ENCODE results near the gene PRDX5. TPM values are rescaled to one million over a fixed set of nuclear protein-coding genes. Genes with fewer than 3 reads are reported as not detected.
A peak's percentile ranks its signal among the peaks of the same experiment; 100 is the strongest.

PRDX5 gene
- total RNA-seq, 2 donors from 2014 or later, result 235 to 289 TPM

DNA sequence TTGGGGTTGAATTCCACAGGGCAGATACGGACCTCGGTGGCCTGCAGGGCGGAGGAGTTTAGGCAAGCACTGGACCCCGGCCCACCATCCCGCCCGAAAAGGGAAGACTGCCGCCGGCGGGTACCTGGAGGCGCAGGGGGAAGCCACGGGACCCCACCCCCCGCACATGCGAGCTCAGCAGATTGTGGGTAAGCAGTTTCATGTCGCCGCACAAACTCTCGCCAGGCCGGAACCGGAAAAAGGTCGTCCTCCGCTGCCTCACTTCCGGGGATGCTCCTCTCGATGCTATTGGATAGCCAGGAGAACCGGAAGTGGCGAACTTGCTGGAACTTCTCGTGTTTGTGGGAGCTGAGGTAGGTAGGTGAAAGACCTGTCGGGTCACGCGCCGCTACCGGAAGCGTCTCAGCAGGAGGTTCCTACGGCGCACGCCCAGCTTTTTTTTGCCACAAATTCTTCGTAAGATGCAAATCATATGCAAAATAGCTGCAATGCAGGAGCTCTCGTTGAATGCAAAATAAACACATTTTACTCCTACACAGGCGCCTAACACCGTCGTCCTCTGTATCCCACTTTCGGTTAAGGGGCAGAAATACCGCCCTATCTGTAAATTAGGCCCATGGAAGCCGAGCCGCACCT lies 478 bp upstream of the PRDX5 start, which contains the start of gene TRMT112:
Gene TRMT112 (minus strand): TSS at position 235 of the 636 bp plus-strand sequence. CDS start 33 bp downstream, at position 202.
- Mint-ChIP-seq H3K27me3 (ENCODE audit: insufficient read depth) (no peaks in the 10 kb centered on the region), H3K4me3 (peak within 1 kb of the TSS; percentile 94), H3K27ac (peak within 1 kb of the TSS; percentile 99), H3K9me3 (no peaks in the 10 kb centered on the region), H3K4me1 (peaks cover 12% of the 10 kb centered on the region), H3K36me3 (ENCODE audit: low read depth) (peaks cover 47% of the 10 kb centered on the region)
- Histone ChIP-seq H3K4me3 (ENCODE audit: low read length) (peak within 1 kb of the TSS; percentile 84), H3K27ac (ENCODE audit: low read depth, low read length) (peak within 1 kb of the TSS; percentile 98), H3K9me3 (ENCODE audit: control insufficient read depth, low read length) (no peaks in the 10 kb centered on the region), H3K9ac (ENCODE audit: extremely low read depth, low read length, poor library complexity, severe bottlenecking) (peak within 1 kb of the TSS; percentile 93), H3K4me1 (ENCODE audit: control insufficient read depth, insufficient read depth, low read length) (peaks cover 5% of the 10 kb centered on the region), H3K36me3 (ENCODE audit: control insufficient read depth, insufficient read depth, low read length) (peaks cover 51% of the 10 kb centered on the region), H3K27me3 (ENCODE audit: control insufficient read depth, insufficient read depth, low read length, poor library complexity, severe bottlenecking) (no peaks in the 10 kb centered on the region)
- WGBS, 2 experiments (ENCODE audit: insufficient coverage in 1 of 2, insufficient read length in 1 of 2), result 0% methylated on average over 40 to 43 of the region's 43 CpGs
- TF ChIP-seq, protein P1, sequence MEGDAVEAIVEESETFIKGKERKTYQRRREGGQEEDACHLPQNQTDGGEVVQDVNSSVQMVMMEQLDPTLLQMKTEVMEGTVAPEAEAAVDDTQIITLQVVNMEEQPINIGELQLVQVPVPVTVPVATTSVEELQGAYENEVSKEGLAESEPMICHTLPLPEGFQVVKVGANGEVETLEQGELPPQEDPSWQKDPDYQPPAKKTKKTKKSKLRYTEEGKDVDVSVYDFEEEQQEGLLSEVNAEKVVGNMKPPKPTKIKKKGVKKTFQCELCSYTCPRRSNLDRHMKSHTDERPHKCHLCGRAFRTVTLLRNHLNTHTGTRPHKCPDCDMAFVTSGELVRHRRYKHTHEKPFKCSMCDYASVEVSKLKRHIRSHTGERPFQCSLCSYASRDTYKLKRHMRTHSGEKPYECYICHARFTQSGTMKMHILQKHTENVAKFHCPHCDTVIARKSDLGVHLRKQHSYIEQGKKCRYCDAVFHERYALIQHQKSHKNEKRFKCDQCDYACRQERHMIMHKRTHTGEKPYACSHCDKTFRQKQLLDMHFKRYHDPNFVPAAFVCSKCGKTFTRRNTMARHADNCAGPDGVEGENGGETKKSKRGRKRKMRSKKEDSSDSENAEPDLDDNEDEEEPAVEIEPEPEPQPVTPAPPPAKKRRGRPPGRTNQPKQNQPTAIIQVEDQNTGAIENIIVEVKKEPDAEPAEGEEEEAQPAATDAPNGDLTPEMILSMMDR (conservative IDR thresholded peaks at IDR 0.05), result no peak
- DNase-seq, result peak; percentile 98

DNA sequence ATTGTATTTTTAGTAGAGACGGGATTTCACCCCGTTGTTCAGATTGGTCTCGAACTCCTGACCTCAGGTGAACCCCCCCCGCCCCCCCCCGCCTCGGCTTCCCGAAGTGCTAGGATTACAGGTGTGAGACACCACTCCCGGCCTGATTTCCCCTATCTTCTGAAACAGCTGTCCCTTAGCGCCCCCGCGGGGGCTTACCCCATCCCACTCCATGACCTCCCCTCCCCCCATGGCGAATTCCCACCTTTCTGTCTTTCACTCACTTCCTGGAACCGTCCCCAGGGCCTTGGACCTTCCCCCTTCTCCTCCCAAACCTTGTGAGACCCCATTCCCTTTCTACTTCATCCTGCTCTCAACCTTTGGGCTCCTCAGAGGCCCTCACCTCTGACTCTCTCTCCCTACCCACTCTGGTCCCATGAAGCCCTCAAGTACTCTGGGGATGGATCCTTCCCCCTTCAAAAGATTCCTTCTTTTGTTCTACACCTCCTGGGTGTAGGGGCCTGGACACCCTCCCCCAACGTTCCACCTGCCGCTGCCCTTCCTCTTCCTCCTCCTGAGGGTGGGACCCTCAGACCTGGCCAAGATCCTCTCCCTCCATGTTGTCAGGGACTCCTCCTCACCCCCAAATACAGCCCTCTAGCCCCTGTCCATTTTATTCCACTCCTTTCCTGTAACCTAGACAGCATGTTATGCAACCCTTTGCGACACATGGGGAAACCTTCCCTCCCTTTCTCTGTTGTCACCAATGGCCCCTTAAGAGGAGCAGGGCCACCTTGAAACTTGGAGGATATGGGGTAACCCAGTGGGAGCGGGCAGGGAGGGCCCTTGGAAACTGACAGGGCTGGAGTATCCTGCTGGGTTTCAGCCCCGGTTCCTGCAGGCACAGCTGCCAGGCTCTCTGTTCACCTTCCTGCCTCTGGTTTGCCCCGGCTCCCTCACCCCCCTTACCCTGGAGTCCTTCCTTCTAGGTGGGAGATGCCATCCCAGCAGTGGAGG lies 1.1 kb downstream of the PRDX5 start:
- TF ChIP-seq, protein P1 (conservative IDR thresholded peaks at IDR 0.05), result no peak
- Histone ChIP-seq H3K9me3 (ENCODE audit: control insufficient read depth, low read length) (no peaks in the 10 kb centered on the region), H3K4me3 (ENCODE audit: low read length) (peak overlapping the region; percentile 84), H3K4me1 (ENCODE audit: control insufficient read depth, insufficient read depth, low read length) (peaks cover 5% of the 10 kb centered on the region), H3K27ac (ENCODE audit: low read depth, low read length) (no peak overlapping the region), H3K36me3 (ENCODE audit: control insufficient read depth, insufficient read depth, low read length) (peaks cover 51% of the 10 kb centered on the region), H3K9ac (ENCODE audit: extremely low read depth, low read length, poor library complexity, severe bottlenecking) (peak overlapping the region; percentile 93), H3K27me3 (ENCODE audit: control insufficient read depth, insufficient read depth, low read length, poor library complexity, severe bottlenecking) (no peaks in the 10 kb centered on the region)
- Mint-ChIP-seq H3K27ac (peak overlapping the region; percentile 94), H3K27me3 (ENCODE audit: insufficient read depth) (no peaks in the 10 kb centered on the region), H3K4me1 (peaks cover 12% of the 10 kb centered on the region), H3K9me3 (no peaks in the 10 kb centered on the region), H3K36me3 (ENCODE audit: low read depth) (peaks cover 42% of the 10 kb centered on the region), H3K4me3 (peak overlapping the region; percentile 94)
- DNase-seq, result peak; percentile 88
- 26 to 31% methylated on average over 6 to 18 of the region's 19 CpGs for WGBS, 2 experiments (ENCODE audit: insufficient coverage in 1 of 2, insufficient read length in 1 of 2)

DNA sequence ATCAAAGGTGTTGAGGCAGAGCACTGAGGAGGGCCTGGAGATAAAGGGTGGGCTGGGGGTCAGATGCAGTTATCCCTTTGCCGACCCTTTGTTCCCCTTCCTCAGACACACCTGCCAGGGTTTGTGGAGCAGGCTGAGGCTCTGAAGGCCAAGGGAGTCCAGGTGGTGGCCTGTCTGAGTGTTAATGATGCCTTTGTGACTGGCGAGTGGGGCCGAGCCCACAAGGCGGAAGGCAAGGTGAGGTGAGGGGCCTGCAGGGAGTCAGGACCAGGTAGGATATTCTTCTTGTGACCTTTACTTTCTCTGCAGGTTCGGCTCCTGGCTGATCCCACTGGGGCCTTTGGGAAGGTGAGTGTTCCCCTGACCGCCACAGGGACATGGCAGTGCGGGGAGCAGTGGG lies 2.6 kb downstream of the PRDX5 start:
- DNase-seq, result no peak
- Mint-ChIP-seq H3K27ac (no peak overlapping the region), H3K4me3 (no peak overlapping the region), H3K36me3 (ENCODE audit: low read depth) (peaks cover 32% of the 10 kb centered on the region), H3K27me3 (ENCODE audit: insufficient read depth) (no peaks in the 10 kb centered on the region), H3K9me3 (no peaks in the 10 kb centered on the region), H3K4me1 (peaks cover 12% of the 10 kb centered on the region)
- TF ChIP-seq, protein P1 (conservative IDR thresholded peaks at IDR 0.05), result no peak
- H3K4me3 ChIP-seq (ENCODE audit: low read length), result peak overlapping the region; percentile 84
- no peaks in the 10 kb centered on the region for H3K9me3 ChIP-seq (ENCODE audit: control insufficient read depth, low read length)
- H3K9ac ChIP-seq (ENCODE audit: extremely low read depth, low read length, poor library complexity, severe bottlenecking), result no peak overlapping the region
- H3K36me3 ChIP-seq (ENCODE audit: control insufficient read depth, insufficient read depth, low read length), result peaks cover 36% of the 10 kb centered on the region
- WGBS, 2 experiments (ENCODE audit: insufficient coverage in 1 of 2, insufficient read length in 1 of 2), result 93 to 100% methylated on average over 3 to 7 of the region's 7 CpGs
- H3K4me1 ChIP-seq (ENCODE audit: control insufficient read depth, insufficient read depth, low read length), result peaks cover 5% of the 10 kb centered on the region
- H3K27me3 ChIP-seq (ENCODE audit: control insufficient read depth, insufficient read depth, low read length, poor library complexity, severe bottlenecking), result no peaks in the 10 kb centered on the region
- no peak overlapping the region for H3K27ac ChIP-seq (ENCODE audit: low read depth, low read length)
